Mucosa of descending colon (tissue), 3 donors: Measurements from ENCODE around the gene MSANTD1. TPM values are rescaled to one million over a fixed set of nuclear protein-coding genes. Genes with fewer than 3 reads are reported as not detected.

Experiments used
- ATAC-seq: fragments of 200-7000 bp; cut with Tn5 transposase; one replicate; pipeline ENCODE4 v1.9.1; 2020; ENCODE audit warnings: mild to moderate bottlenecking, moderate library complexity
- DNase-seq, 3 donors: peaks; one replicate each; pipeline ENCODE4 v3.0.0-alpha.2; 2020
- H3K36me3 ChIP-seq: fragments of 200-600 bp; one replicate; pipeline ENCODE4 v1.8.0; 2021; ENCODE audit warnings: low read depth, mild to moderate bottlenecking
- H3K4me1 ChIP-seq: fragments of 200-600 bp; one replicate; pipeline ENCODE4 v1.8.0; 2021; ENCODE audit warnings: low read depth, mild to moderate bottlenecking
- H3K4me3 ChIP-seq: fragments of 200-600 bp; one replicate; pipeline ENCODE4 v1.8.0; 2021; ENCODE audit warnings: mild to moderate bottlenecking
- H3K9me3 ChIP-seq: fragments of 200-600 bp; one replicate; pipeline ENCODE4 v1.8.0; 2021; ENCODE audit warnings: mild to moderate bottlenecking
- intact Hi-C, 2 donors: fragments of 100-400 bp; cut with DNase I in 1 of 2; cut with micrococcal nuclease in 1 of 2; formaldehyde crosslinking; loops; one replicate each; pipeline versions ENCODE4 v1.11.0 to v1.11.1; 2022; cut with DNase I, micrococcal nuclease
- total RNA-seq, 3 donors: library from RNA; stranded (reverse); fragmentation: NEBNext Ultra II Directional in 2 of 3; extraction: Animal tissue kit (Norgen Biotek cat#: 25700) in 2 of 3; gene quantifications; one replicate each; pipeline versions ENCODE4 v1.2.1 to v1.2.4, GENCODE V29; 2021 to 2023
- TF ChIP-seq, protein P1 (sequence below): fragments of 200-600 bp; IDR thresholded peaks from one replicate; pipeline ENCODE4 v1.8.0; 2022; ENCODE audit warnings: antibody characterized with exemption, mild to moderate bottlenecking
- donor health status: DM: no; HTN: no; CAD: no; lungs with moderate emphysema.
- donor health status: DM: no; HTN: no; CAD: no.
- donor health status: DM: no; HTN: yes; CAD: no.

The MSANTD1 gene
- total RNA-seq, 3 donors from 2014 or later: 0.58 to 1.3 (median 0.69) TPM

DNA sequence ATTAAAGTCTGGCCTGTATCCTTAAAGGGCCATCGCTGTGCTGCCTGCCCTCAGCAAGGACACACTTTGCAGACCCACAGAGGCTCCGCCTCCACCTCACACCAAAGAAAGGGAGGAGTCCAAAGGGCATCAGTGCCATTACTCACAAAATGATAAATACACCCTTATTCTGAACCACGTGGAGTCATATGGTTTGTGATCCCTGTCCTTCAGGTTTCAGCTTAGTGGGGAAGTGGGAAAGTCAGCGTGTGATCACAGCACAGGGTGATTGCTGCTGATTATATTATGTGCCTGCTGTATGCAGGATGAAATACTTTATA lies 35.9 kb upstream of the MSANTD1 start:
- peaks cover 14% of the 10 kb centered on the region for H3K36me3 ChIP-seq
- ATAC-seq (peak; percentile 40), DNase-seq (no peak)
- H3K9me3 ChIP-seq: no peaks in the 10 kb centered on the region
- H3K4me3 ChIP-seq: no peak overlapping the region
- H3K4me1 ChIP-seq: no peaks in the 10 kb centered on the region
- TF ChIP-seq, protein P1, sequence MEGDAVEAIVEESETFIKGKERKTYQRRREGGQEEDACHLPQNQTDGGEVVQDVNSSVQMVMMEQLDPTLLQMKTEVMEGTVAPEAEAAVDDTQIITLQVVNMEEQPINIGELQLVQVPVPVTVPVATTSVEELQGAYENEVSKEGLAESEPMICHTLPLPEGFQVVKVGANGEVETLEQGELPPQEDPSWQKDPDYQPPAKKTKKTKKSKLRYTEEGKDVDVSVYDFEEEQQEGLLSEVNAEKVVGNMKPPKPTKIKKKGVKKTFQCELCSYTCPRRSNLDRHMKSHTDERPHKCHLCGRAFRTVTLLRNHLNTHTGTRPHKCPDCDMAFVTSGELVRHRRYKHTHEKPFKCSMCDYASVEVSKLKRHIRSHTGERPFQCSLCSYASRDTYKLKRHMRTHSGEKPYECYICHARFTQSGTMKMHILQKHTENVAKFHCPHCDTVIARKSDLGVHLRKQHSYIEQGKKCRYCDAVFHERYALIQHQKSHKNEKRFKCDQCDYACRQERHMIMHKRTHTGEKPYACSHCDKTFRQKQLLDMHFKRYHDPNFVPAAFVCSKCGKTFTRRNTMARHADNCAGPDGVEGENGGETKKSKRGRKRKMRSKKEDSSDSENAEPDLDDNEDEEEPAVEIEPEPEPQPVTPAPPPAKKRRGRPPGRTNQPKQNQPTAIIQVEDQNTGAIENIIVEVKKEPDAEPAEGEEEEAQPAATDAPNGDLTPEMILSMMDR: no peak
- intact Hi-C loops: no loop called here

DNA sequence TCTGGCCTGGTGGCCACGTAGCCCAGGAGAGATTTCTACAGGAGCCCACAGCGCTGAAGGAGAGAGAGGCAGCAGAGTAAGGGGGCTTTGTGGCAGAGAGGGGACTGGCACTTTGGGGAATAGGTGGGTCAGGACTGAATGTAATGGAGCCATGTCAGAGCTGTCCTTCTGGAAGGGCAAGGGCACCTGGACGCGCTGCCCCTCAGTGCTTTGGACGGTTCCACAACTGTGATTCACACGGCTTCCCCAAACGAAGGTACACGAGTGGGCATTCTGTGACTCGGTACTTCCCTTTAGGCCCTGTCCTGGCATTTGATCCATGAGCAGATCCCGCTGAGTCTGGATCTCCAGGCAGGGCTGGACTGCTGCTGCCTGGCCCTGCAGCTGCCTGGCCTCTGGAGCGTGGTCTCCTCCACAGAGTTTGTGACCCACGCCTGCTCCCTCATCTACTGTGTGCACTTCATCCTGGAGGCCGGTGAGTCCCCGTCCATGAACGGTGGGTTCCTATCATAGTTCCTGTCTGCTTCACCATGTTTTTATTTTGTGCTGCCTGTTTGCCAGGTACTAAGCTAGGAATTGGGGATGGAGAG lies 35.2 kb upstream of the MSANTD1 start:
- Histone ChIP-seq H3K4me1 (no peaks in the 10 kb centered on the region), H3K9me3 (no peaks in the 10 kb centered on the region), H3K4me3 (no peak overlapping the region), H3K36me3 (peaks cover 14% of the 10 kb centered on the region)
- intact Hi-C loops: no loop called here
- ATAC-seq (no peak), DNase-seq (no peak)
- TF ChIP-seq, protein P1: no peak

DNA sequence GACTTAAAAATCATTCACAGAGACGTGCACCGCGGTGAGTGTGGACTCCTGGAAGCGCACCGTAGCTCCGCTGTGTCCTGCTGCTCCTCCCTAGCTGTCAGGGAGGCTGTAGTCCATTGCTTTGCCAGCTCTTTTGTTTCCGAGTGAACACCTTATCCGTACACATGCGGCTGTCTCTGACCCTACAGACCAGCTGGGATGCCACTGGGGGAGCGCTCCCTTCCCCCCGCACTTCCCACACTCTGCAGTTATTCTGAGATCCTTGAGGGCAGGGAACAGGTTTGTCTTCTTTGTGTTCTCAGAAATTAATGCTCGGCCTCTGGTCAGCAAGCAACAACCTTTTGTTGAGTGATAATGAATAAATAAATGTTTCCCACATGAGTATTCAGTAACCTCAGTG lies 33.7 kb upstream of the MSANTD1 start:
- DNase-seq: no peak
- Histone ChIP-seq H3K9me3 (no peaks in the 10 kb centered on the region), H3K4me3 (no peak overlapping the region), H3K36me3 (peaks cover 14% of the 10 kb centered on the region), H3K4me1 (no peaks in the 10 kb centered on the region)
- ATAC-seq: no peak
- intact Hi-C loops: no loop called here
- TF ChIP-seq, protein P1: no peak

DNA sequence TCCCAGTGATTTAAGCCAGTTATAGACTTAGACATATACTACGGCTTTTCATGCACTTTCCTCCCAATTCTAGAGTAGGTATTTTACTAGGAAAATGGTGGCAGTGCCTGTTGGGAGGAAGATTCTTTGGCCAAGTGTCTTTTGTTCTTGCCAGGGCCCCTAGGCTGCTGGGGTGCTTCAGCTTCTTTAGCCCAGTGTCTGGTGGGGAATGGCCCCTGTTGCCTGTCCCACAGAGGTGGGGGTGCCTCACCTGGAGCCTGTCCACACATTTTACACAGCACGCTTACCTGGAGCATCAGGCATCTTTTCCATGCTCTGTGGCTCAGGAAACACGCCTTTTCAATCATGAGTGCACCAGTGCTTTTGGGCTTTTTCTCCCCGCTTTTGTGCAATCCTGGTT lies 33.2 kb upstream of the MSANTD1 start:
- Histone ChIP-seq H3K36me3 (peaks cover 14% of the 10 kb centered on the region), H3K9me3 (no peaks in the 10 kb centered on the region), H3K4me1 (no peaks in the 10 kb centered on the region), H3K4me3 (no peak overlapping the region)
- DNase-seq (no peak), ATAC-seq (no peak)
- intact Hi-C loops: no loop called here
- TF ChIP-seq, protein P1: no peak

DNA sequence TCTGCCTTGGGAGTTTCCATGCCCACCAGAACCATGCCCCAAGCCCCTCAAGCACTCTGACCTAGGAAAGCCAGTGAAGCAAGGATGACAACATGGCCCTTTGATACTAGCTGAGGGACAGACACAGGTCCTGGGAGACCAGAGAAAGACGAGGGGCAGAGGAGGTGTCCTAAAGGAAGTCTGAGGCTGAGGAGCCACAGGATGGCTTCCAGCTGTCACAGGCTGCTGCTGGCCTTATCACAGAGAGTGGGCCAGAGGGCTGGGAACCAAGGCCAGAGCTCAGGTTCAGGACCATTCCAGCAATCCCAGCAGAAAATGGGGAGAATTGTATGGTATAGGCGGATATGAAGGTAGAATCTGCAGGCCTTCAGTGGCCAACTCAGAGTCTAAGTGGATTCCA lies 31.7 kb upstream of the MSANTD1 start:
- intact Hi-C loops: no loop called here
- TF ChIP-seq, protein P1: no peak

DNA sequence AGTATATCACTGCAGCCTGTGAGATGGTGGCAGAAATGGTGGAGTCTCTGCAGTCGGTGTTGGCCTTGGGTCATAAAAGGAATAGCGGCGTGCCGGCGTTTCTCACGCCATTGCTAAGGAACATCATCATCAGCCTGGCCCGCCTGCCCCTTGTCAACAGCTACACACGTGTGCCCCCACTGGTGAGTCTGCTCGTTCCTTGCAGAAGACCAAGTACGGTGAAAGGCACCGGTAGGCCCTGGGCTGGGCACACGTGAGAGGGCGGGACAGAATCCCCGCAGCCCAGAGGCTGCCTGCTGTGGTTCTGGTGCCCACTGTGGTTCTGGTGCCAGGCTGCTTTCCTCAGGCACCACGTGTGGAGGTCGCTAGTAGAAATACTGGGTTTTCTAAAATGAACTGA lies 31.2 kb upstream of the MSANTD1 start:
- DNase-seq: no peak
- H3K9me3 ChIP-seq: no peaks in the 10 kb centered on the region
- TF ChIP-seq, protein P1: no peak
- H3K4me3 ChIP-seq: no peak overlapping the region
- H3K4me1 ChIP-seq: no peaks in the 10 kb centered on the region
- no peak for ATAC-seq
- peaks cover 5% of the 10 kb centered on the region for H3K36me3 ChIP-seq
- intact Hi-C loops: no loop called here

More for the DNA sequence above, 31.7 kb upstream of the MSANTD1 start:
- Histone ChIP-seq H3K4me1 (no peaks in the 10 kb centered on the region), H3K36me3 (peaks cover 10% of the 10 kb centered on the region), H3K9me3 (no peaks in the 10 kb centered on the region), H3K4me3 (no peak overlapping the region)
- DNase-seq (no peak), ATAC-seq (no peak)
